Dedifferentiated amniotic fluid mesenchymal stem cell (primary cell): ENCODE measurements around the gene PGAP3.

ENCODE experiments used
- DNase-seq: peaks from one replicate; pipeline ENCODE4 v3.0.0-alpha.2; 2016; ENCODE audit errors: extremely low spot score

The PGAP3 gene

DNA sequence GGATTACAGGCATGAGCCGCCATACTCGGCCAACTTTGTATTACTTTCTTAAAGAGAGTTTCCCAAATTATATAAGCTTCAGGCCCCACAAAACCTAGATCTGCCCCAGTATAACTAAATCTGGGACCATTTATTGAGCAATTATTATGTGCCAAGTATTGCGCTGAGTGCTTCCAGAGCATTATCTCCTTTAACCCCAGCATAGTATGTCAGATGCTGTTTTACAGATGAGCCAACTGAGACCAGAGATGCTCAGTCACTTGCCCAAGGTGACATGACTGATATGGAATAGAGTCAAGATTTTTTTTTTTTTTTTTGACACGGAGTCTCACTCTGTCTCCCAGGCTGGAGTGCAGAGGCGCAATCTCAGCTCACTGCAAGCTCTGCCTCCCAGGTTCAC, 10.1 kb upstream of the PGAP3 start:
- no peak for DNase-seq

DNA sequence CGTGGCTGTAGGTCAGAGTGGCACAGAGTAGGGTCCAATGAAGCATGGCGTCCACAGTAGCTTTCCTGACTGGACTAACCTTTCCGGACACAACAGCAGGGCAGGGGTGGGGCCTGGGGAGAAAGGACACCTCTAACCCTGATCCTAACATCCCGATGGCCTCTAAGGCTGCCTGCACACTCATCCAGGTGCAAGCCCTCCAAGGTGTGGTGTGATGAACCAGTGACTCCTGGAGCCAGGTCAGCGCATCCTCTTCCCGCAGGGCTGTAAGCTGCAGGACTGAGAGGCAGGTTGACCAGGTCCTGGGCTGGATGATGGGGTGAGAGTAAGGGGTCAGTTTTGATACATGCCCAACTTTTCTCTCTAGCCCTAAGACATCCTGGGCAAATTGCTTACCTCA, 8.9 kb upstream of the PGAP3 start:
- DNase-seq = no peak

DNA sequence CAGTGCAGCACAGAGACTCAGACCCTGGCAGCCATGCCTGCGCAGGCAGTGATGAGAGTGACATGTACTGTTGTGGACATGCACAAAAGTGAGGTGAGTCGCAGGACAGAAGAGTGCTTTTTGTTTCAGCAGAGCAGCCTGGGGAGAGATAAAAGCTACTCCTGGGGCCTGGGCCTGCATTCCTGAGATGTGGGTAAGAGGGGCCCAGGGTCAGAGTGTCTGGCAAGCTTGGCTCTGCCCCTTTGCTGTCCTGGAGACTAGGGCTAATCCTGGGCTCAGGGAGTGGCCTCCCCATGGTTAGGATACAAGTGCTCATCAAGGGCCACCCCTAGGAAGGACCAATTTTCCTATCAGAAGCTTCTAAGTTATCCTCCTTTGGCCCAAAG, 7.2 kb upstream of the PGAP3 start:
- no peak for DNase-seq

DNA sequence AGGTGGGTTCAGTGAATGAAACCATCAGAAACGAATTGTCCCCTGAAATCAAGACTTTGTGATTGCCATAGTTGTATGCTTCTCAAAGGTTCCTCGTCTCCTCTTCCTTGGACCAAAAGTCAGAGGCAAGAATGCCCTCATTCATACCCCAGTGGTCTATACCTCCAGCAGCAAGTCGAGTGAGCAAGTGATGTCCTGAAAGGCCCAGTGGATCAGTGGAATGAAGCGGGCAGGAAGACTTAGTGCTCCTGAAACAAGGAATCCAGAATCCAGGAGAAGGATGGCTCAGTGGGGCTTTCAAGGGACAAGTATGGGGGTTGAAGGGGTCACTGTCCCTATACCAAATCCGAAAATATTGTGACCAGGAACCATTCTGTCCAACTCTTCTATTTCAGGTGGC, 6.7 kb upstream of the PGAP3 start:
- DNase-seq = no peak

DNA sequence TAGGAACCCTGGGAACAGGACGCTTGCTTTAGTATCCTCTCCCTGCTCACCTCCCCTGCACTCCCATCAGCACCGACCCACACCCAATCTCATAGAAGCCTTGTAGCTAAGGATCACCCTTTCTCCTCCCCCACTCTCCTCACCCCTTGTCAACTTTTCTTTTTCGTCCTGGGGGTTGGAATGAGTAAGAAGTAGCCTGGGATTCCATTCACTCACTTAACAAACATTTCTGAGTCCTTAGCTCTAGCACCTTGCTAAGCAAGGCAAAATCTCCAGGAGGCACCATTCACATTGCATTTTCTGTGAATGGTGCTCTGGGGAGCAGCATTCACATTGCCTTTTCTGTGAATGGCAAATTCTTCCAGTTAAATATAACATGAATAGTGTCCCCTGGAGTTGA, 1.1 kb upstream of the PGAP3 start:
- DNase-seq = no peak

DNA sequence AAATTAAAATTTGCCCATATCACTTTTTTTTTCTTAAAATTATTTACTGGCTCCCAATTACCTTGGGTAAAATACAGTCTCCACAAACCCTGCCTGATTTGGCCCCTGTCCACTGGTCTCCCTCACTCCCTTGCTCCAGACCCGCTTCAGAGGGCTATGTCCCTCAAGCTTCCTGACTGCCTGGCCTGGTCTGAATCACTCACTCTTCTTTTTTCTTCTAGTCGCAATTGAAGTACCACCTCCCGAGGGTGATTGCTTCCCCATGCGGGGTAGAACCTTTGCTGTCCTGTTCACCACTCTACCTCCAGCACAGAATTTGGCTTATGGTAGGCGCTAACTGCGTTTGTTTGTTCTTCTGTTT, 598 bp upstream of the PGAP3 start:
- DNase-seq = no peak

DNA sequence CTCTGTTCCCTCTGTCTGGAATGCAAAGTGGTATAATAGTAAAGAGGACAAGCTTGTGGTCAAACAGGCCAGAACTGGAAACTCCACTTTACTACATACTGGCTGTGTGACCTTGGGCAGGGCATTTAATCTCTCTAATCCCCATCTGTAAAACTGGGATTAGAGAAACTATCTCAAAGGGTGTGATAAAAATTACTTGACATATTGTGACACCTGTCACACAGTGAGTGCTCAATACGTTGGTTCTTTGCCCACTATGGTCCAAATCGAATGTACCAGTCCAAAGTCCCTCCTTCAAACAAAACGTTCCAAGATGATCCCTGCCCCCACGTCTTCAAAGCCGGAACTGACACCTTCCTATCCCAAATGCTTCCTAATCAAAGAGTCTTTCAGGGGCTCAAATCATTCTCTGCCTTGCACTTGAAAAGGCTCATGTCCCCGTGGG, 734 bp downstream of the PGAP3 start:
- DNase-seq = no peak

DNA sequence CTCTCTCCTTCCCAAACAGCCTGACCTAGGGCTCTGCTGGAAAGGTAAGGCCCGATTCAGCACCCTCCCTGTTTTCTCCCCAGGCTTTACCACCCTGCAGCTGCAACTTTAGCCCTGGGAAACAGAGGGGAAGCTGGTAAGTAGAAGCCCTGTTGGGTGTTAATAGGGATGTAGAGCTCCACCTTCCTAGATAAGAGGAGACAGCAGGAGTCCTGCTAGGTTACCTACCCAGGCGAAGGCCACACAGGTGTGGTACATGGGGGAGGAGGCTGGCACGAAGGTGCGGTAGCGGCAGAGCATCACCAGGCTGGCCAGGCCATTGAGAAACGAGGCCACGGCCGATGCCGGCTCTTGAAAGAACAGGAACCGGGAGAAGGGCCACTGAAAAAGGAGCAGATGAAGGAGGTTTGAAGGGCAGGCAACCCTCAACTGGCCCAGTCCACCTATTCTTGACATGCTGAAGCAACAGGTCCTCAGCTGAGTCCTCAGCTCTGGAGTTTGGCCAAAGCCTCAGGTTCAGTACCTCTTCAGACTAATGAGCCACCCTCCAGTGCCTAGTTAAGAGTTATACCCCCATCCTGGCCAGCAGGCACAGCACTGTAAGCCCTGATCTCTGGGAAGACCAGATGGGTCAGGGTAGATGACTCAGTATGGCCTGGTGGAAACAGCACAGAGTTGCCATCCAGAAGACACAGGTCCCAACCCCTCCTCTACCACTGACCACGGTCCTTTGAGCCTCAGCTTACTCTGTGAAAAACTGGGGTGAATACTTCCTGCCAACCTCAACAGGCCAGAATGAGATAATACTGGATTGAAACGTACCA, 3.3 kb downstream of the PGAP3 start:
- DNase-seq = no peak

DNA sequence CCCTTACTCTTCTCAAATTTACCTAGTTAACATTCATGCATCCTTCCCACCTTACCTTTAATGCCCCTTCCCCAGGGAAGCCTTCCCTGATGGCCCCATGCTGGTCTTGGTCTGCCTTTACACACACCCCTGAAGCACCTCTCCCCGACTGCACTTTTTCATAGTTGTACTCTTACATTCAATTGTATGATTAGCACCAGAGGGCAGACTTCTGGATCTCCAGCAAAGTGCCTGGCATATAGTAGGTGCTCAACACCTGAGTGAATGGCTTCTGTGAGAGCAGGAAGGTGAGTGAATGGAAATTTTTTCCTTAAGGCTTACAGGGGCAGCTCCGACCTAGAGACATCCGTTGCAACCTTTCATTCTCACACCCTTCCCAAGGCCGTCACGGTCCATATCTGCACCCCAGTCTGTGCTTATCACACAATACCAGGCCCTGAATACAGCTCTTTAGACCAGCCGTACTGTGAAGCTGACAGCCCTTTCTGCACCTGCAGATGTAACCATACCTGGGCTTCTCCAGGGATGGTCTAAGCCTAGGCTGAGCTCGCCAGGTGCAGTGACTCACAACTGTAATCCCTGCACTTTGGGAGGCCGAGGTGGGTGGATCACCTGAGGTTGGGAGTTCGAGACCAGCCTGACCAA, 4.4 kb downstream of the PGAP3 start:
- DNase-seq = no peak

DNA sequence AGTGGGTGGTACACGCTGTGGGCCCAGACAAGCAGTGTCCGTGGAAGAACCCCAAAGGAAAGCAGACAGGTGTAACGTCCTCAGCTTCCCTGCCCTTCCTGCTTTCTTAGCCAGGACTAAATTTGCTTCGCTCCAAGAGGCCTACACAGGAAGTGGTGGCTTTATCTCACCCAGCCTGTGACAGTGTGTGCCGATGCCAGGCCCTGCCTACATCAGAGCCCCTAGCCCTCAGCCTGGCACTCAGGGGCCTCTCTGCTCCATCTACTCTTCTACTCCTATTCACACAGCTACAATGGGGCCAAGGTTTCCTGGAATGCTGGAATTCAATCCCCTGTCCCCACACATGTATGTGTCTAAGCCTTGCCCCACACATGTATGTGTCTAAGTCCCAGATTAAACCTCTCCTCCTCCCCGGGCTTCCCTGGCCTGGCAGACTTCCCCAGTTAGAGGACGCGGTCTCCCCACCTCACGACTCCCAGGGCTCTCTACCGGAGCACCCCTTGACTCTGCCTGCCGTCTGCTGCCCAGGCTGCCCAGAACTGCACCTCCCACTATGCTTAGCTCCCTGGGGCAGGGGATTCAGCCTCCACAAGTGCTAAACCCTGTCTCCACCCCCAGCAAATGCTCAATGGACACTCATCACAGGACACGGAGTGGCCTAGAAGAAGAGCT, 8.2 kb downstream of the PGAP3 start:
- no peak for DNase-seq

DNA sequence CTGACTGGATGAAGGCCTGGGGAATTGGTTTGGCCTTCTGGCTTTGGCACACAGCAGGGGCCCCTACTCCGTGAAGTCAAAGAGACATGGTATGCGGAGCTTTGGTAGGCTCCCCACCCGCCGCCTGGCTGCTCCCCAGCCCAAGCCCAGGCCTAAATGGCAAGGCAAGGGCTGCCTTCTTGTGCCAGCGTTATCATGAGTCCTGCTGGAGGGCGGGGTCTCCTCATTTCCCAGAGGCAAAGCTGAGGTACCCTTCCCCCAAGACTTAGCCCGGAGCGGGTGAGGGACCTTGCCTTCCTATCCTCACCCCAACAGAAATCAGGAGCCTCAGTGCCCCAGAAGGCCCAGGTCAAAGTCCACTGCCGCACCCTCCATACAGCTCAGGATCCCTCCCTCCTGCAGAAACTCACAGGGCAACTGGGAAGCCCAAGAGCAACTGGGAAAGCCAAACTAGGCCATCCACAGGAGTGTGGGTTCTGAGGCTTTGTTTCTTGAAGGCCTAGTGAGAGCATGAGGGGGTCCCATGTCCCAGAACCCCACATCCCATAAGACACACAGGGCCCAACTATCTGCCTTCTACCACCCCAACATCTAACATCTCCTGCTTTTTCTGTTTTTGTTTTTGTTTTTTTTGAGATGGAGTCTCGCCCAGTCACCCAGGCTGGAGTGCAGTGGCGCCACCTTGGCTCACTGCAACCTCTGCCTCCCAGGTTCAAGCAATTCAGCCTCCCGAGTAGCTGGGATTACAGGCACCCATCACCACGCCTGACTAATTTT, 9.3 kb downstream of the PGAP3 start:
- DNase-seq = no peak

DNA sequence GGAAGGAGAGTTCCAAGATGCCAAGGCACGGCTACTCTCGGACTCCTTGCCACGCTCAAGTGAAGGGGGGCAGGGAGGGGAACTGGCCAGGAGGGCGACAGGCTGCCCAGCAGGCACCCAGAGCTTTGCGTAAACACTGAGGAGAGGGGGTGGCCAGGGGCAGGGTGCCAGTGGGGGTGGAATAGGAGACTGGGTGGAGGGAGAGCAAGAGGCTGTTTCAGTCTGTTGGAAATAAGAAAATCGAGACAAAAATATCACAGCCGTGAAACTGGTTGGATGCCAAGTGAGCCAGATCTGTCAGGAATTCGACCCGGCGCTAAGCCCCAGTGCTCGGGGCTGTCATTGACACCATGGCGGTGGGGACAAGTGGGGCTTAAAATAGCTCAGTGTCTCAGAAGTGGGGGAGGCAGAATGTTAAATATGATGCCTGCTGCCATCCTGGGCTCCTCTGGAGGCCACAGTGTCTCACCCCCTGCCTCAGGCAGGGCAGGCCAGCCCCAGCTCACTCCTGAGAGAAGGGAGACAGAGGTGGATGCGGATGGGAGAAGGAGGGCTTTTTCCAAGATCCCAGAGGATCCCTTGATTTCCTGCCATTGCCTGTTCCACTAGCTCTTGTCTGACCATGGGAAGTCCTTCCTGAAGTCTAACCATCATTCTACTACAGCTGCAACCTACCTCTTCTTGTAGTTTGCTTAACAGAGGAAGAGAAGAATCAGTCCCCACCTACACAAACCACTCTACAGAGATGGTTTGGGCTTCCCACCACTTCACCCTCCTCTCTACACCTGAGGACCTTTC, 10.1 kb downstream of the PGAP3 start:
- DNase-seq = no peak

DNA sequence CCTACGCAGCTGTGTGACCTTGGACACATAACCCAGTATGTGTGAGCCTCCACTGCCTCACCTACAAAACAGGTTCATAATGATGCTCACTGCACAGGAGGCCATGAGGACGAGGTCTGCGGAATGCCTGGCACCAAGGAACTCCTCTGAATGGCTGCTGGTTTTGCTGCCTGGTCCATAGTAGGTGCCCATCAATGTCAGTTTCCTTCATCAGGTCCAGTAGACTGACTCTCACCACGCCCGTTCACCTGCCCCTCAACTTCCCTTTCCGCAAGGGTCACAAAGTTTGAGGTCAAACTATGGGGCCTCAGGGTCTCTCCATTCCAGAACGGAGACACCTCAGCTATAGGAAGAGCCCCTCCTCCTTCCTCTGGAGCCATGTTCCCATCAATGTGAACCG, 10.8 kb downstream of the PGAP3 start:
- DNase-seq = no peak

DNA sequence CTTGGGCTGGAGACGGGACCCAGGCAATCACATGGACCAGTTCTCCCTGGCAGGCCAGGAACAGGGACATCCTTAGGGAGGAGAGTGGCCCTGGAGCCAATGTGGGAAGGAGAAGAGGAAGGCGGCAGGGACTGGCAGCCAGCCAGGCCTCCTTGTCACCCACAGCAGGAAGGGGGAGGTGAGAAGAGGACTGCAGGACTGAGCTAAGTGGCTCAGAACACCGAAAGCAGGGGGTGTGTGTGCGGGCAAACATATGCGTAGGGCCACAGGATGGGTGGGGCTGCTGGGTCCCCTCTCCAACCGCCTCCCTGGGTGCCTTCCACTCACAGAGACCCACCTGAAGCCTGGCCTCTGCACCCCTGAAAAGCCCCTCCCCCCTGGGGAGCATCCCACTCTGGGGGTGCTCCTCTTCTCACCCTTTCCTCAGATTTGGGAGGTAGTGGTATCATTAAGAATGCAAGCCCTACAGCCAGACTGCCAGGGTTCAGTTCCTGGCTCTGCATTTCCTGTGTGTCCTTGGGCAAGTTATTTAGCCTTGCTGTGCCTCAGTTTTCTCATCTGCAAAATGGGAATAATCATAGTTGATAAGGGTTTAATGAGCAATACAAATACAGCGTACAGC, 11.5 kb downstream of the PGAP3 start:
- DNase-seq = no peak

DNA sequence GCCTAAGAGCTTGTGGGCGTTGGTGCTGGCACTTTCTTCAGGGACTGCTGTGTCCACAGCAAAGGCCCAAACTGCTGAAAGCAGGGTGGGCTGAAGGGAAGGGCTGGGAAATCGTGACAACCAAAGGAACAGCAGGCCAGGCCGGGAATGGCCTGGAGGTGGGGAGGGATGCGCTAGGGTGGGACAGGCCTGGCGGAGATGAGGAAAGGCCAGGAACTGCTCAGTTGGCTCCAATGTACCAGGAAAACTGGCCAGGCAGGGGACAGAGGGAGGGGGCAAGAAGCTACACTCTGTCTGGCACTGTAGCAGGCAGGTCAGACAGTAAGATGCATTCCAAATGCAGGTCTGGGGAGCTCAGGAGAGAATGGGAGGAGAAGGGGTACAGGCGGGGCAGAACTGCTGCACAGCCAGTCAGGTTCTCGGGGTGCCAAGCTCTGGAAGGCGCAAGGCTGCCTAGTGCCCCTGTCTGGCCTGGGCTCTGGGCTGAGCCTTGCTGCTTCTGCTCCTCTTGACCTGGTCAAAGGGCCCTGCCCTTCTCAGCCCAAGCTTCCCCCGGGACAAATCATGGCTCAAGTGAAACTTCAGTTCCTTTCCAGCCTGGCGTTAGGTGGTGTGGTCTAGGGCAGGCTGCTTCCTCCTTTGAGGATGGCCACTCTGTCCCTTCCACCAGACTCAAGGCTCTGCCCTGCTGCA, 12.3 kb downstream of the PGAP3 start:
- DNase-seq = no peak

DNA sequence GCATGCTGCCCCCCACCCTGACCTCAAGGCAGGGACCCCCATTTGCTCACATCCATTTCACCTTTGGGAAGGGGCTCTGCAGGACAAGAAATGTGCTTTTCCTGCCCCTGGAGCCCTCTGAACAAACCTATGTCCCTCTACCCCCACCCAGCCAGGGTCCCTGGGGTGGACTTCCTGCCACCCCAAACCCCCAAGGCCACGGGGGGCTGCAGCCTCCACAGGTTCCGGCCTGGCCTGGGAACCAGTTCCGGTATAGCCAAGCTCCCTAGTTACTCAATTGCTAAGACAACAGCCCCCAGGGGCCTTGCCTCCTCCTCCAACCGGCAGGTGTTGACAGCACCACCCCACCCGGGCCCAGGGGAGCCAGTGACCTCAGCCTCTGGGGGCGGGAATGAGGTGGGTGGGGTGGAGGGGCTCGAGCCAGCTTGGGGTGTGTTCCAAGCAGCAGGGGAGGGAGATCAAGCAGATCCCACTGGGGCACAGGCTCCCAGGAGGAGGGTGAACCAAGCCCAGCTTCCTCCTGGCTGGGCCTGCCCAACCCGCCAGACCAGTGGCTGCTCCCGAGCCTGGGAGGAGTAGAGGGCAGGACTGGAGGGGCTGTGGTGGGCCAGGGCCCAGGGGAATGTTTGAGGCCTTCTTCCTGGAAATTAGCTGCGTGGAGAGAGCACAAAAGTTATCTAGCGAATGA, 13.0 kb downstream of the PGAP3 start:
- DNase-seq = no peak

DNA sequence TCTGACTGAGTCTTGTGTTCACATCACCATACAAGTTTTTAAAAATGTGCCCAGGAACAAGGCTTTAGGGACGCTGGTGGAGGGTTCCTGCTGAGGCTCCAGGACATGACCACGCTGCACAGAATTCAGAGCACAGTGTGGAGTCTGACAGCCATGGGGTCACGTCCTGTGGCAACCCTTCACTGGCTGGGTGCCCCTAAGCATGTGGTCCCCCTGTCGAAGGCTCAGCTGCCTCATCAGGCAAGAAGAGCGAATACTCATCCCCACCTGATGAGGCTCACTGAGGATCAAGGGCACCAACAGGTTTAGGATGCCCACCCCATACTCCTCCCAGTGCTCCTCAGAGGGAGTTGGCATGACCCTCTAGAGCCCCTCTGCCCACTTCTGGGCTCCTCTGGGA, 13.7 kb downstream of the PGAP3 start:
- DNase-seq = no peak

DNA sequence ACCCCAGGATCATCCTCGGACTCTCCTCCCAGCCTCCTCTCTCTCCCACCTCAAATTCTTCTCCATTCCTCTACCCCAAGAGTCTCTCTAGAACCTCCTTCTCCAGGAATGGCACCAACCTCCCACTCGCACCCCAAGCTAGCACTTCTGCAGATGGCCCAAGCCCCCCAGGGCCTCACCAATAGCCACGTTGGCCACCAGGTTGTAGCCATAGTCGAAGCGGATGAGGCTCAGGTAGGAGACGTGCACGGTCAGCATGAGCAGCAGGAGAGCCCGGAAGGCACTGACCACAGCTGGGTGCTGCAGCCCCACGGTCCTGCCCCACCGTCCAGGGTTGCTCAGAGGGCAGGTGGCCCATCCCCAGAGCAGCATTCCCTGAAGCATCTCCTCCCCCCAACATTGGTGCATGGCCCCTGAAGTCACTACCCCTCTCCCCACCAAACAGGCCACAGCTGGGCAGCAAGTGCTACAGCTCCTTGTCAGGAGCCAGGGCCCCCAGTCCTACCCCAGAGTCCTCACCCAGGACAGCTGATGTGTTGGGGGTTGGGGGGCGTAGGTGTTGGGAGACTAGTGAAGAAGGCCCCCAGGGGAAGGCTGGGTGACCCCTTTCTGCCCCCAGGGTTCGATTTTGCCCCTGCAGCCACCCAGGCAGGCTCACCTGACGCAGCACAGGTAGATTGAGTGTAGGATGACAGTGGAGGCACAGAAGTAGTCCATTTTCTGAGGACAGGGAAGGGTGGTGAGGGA, 14.3 kb downstream of the PGAP3 start:
- no peak for DNase-seq
